NCI-H2227 (cell line): Measurements from ENCODE around the gene OSBPL10.
"Not testable (repeated sequence)": the region's sequence is repeated elsewhere in the genome, so short reads cannot be mapped to it uniquely, and the experiment has no call there.

Experiments used
- DNase-seq: peaks from one replicate; lab custom pipeline; 2025; ENCODE audit not compliant: unreplicated experiment; lab: John Stamatoyannopoulos, UW

The OSBPL10 gene

GRCh38 chr3:31821118-31821517 is 159.9 kb downstream of the OSBPL10 start:
- no peak for DNase-seq

- DNase-seq, result no peak
These were observed 161.6 kb downstream of the OSBPL10 start for GRCh38 chr3:31819441-31819840.

- DNase-seq, result no peak
These were observed 163.6 kb downstream of the OSBPL10 start for GRCh38 chr3:31817411-31817966.

GRCh38 chr3:31815631-31816440 is 165.2 kb downstream of the OSBPL10 start:
- no peak for DNase-seq

- DNase-seq, result no peak
These were observed 166.1 kb downstream of the OSBPL10 start for GRCh38 chr3:31815006-31815405.

GRCh38 chr3:31813686-31814085 is 167.4 kb downstream of the OSBPL10 start:
- no peak for DNase-seq

- DNase-seq, result no peak
These were observed 167.9 kb downstream of the OSBPL10 start for GRCh38 chr3:31813197-31813596.

- DNase-seq, result no peak
These were observed 170.1 kb downstream of the OSBPL10 start for GRCh38 chr3:31810991-31811433.

- no peak for DNase-seq
These were observed 172.8 kb downstream of the OSBPL10 start for GRCh38 chr3:31808143-31808720.

- DNase-seq, result no peak
These were observed 176.6 kb downstream of the OSBPL10 start for GRCh38 chr3:31804251-31805051.

GRCh38 chr3:31802981-31803740 is 177.9 kb downstream of the OSBPL10 start:
- no peak for DNase-seq

GRCh38 chr3:31800436-31800835 is 180.6 kb downstream of the OSBPL10 start:
- no peak for DNase-seq

GRCh38 chr3:31798840-31799239 is 182.2 kb downstream of the OSBPL10 start:
- no peak for DNase-seq

- no peak for DNase-seq
These were observed 187.2 kb downstream of the OSBPL10 start for GRCh38 chr3:31793821-31794220.

GRCh38 chr3:31791090-31791430 is 190.0 kb downstream of the OSBPL10 start:
- no peak for DNase-seq

GRCh38 chr3:31790193-31791089 is 190.6 kb downstream of the OSBPL10 start:
- DNase-seq, result no peak

- no peak for DNase-seq
These were observed 191.6 kb downstream of the OSBPL10 start for GRCh38 chr3:31789429-31789828.

GRCh38 chr3:31785734-31786133 is 195.3 kb downstream of the OSBPL10 start:
- no peak for DNase-seq

GRCh38 chr3:31785286-31785685 is 195.8 kb downstream of the OSBPL10 start:
- no peak for DNase-seq

- DNase-seq, result not testable (repeated sequence)
These were observed 197.2 kb downstream of the OSBPL10 start for GRCh38 chr3:31783851-31784250.
